Left ventricle myocardium inferior (tissue), 1 donor: ENCODE measurements around the gene LRMDA. TPM values are rescaled to one million over a fixed set of nuclear protein-coding genes. Genes with fewer than 3 reads are reported as not detected.

ENCODE experiments used
- DNase-seq: peaks from one replicate; pipeline ENCODE4 v3.0.0-alpha.2; 2020
- H3K27ac ChIP-seq: fragments of 200-600 bp; replicated peaks from 2 replicates; pipeline ENCODE4 v1.8.0; 2021
- H3K27me3 ChIP-seq: fragments of 200-600 bp; 2 replicates; pipeline ENCODE4 v1.8.0; 2021; ENCODE audit warnings: low read depth
- H3K36me3 ChIP-seq: fragments of 200-600 bp; 2 replicates; pipeline ENCODE4 v1.8.0; 2021
- H3K4me1 ChIP-seq: fragments of 200-600 bp; 2 replicates; pipeline ENCODE4 v1.8.0; 2021
- H3K4me3 ChIP-seq: fragments of 200-600 bp; 2 replicates; pipeline ENCODE4 v1.8.0; 2021; ENCODE audit warnings: mild to moderate bottlenecking, moderate library complexity
- H3K9me3 ChIP-seq: fragments of 200-600 bp; replicated peaks from 2 replicates; pipeline ENCODE4 v1.8.0; 2021
- CTCF ChIP-seq: fragments of 200-600 bp; IDR thresholded peaks from 2 replicates; pipeline ENCODE4 v1.8.0; 2021; ENCODE audit warnings: antibody characterized with exemption, mild to moderate bottlenecking, borderline replicate concordance
- intact Hi-C: fragments of 100-400 bp; cut with micrococcal nuclease; formaldehyde crosslinking; loops from one replicate; pipeline ENCODE4 v1.11.0; 2022
- total RNA-seq: library from RNA; stranded (reverse); fragmentation: NEBNext Ultra II Directional; extraction: Animal tissue kit (Norgen Biotek cat#: 25700); gene quantifications from one replicate; pipeline ENCODE4 v1.2.1, GENCODE V29; 2021
- donor health status: DM: no; HTN: yes; CAD: no; lungs with severe emphysema.

The LRMDA gene
- total RNA-seq, 1 donor from 2014 or later, result 18.7 TPM

GRCh38 chr10:76209135-76209534 lies 777.7 kb downstream of the LRMDA start:
- no peak overlapping the region for H3K4me3 ChIP-seq
- DNase-seq, result no peak
- no peak overlapping the region for H3K27ac ChIP-seq
- H3K36me3 ChIP-seq, result no peaks in the 10 kb centered on the region
- H3K27me3 ChIP-seq, result no peaks in the 10 kb centered on the region
- intact Hi-C loops, result no loop called here
- H3K9me3 ChIP-seq, result no peaks in the 10 kb centered on the region
- H3K4me1 ChIP-seq, result no peaks in the 10 kb centered on the region
- no peak for TF ChIP-seq CTCF

- Histone ChIP-seq H3K27ac (no peak overlapping the region), H3K27me3 (no peaks in the 10 kb centered on the region), H3K9me3 (no peaks in the 10 kb centered on the region), H3K4me1 (no peaks in the 10 kb centered on the region), H3K4me3 (no peak overlapping the region), H3K36me3 (no peaks in the 10 kb centered on the region)
- intact Hi-C loops, result no loop called here
- no peak for TF ChIP-seq CTCF
- DNase-seq, result no peak
Measured at GRCh38 chr10:76210211-76210610, 778.8 kb downstream of the LRMDA start.

DNA sequence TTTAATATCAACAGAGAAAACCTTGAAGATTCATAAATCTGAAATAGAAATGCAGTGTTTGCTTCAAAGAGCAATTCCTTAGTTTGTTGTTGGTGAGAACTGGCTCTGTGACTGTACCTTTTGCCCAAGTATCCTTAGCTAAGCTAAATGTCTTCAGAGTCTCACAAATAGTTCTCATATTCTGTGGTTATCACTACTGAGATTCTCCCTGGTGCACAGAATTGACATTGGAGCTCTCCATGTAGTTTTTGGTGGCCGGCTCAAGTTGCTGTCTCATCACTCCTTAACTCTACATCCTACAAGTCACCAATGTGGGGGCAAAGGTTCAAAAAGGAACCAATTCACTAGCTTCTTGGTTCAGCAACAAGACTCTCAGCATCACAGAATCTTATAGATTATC lies 780.3 kb downstream of the LRMDA start:
- no peaks in the 10 kb centered on the region for H3K4me1 ChIP-seq
- no peaks in the 10 kb centered on the region for H3K27me3 ChIP-seq
- H3K9me3 ChIP-seq, result no peaks in the 10 kb centered on the region
- no peak overlapping the region for H3K4me3 ChIP-seq
- H3K36me3 ChIP-seq, result no peaks in the 10 kb centered on the region
- no peak overlapping the region for H3K27ac ChIP-seq
- TF ChIP-seq CTCF, result no peak
- intact Hi-C loops, result no loop called here
- no peak for DNase-seq

GRCh38 chr10:76213876-76214275 lies 782.5 kb downstream of the LRMDA start:
- Histone ChIP-seq H3K4me3 (no peak overlapping the region), H3K4me1 (no peaks in the 10 kb centered on the region), H3K27me3 (no peaks in the 10 kb centered on the region), H3K27ac (no peak overlapping the region), H3K36me3 (no peaks in the 10 kb centered on the region), H3K9me3 (peaks cover 5% of the 10 kb centered on the region)
- intact Hi-C loops, result no loop called here
- no peak for DNase-seq
- no peak for TF ChIP-seq CTCF

GRCh38 chr10:76218035-76218434 lies 786.6 kb downstream of the LRMDA start:
- Histone ChIP-seq H3K27ac (no peak overlapping the region), H3K4me3 (no peak overlapping the region), H3K4me1 (no peaks in the 10 kb centered on the region), H3K27me3 (no peaks in the 10 kb centered on the region), H3K36me3 (no peaks in the 10 kb centered on the region), H3K9me3 (peaks cover 11% of the 10 kb centered on the region)
- no peak for TF ChIP-seq CTCF
- no peak for DNase-seq
- intact Hi-C loops, result no loop called here

GRCh38 chr10:76229341-76229740 lies 797.9 kb downstream of the LRMDA start:
- TF ChIP-seq CTCF, result no peak
- intact Hi-C loops, result no loop called here
- DNase-seq, result no peak

More at GRCh38 chr10:76229341-76229740, 797.9 kb downstream of the LRMDA start:
- Histone ChIP-seq H3K27ac (no peak overlapping the region), H3K4me3 (no peak overlapping the region), H3K4me1 (peaks cover 8% of the 10 kb centered on the region), H3K36me3 (no peaks in the 10 kb centered on the region), H3K27me3 (no peaks in the 10 kb centered on the region), H3K9me3 (no peaks in the 10 kb centered on the region)
